CD4-positive, alpha-beta T cell treated with Interleukin-4 for 1 hour (primary cell): Measurements from ENCODE around the gene FIBIN.
"Not testable (repeated sequence)": the region's sequence is repeated elsewhere in the genome, so short reads cannot be mapped to it uniquely, and the experiment has no call there.

Experiments
- DNase-seq, 2 donors: peaks; one replicate each; pipeline ENCODE4 v3.0.0-alpha.2; 2020 to 2022

FIBIN gene

GRCh38 chr11:26983645-26984044 is 10.3 kb upstream of the FIBIN start:
- no peak for DNase-seq

- no peak for DNase-seq
Observed at GRCh38 chr11:26985470-26985869, 8.4 kb upstream of the FIBIN start.

GRCh38 chr11:26985943-26986342 is 8.0 kb upstream of the FIBIN start:
- DNase-seq, result no peak

- no peak for DNase-seq
Observed at GRCh38 chr11:26987272-26987671, 6.6 kb upstream of the FIBIN start.

GRCh38 chr11:26987731-26988130 is 6.2 kb upstream of the FIBIN start:
- DNase-seq, result no peak

GRCh38 chr11:26992031-26992541 is 1.8 kb upstream of the FIBIN start:
- no peak for DNase-seq

- DNase-seq, result no peak
Observed at GRCh38 chr11:26994631-26995095, 751 bp downstream of the FIBIN start.

- DNase-seq, result no peak
Observed at GRCh38 chr11:26995701-26996460, 2.0 kb downstream of the FIBIN start.

- no peak for DNase-seq
Observed at GRCh38 chr11:26997378-26997777, 3.5 kb downstream of the FIBIN start.

GRCh38 chr11:27001136-27001730 is 7.3 kb downstream of the FIBIN start:
- DNase-seq, result not testable (repeated sequence)

GRCh38 chr11:27002431-27002830 is 8.5 kb downstream of the FIBIN start:
- no peak for DNase-seq

- no peak for DNase-seq
Observed at GRCh38 chr11:27002838-27003237, 8.9 kb downstream of the FIBIN start.

- DNase-seq, result no peak
Observed at GRCh38 chr11:27004103-27004502, 10.2 kb downstream of the FIBIN start.

GRCh38 chr11:27008811-27009535 is 15.1 kb downstream of the FIBIN start:
- DNase-seq, result no peak

GRCh38 chr11:27011560-27012233 is 17.8 kb downstream of the FIBIN start:
- no peak for DNase-seq

GRCh38 chr11:27012234-27012921 is 18.5 kb downstream of the FIBIN start:
- DNase-seq, result no peak

GRCh38 chr11:27013781-27014361 is 20.0 kb downstream of the FIBIN start:
- DNase-seq, result no peak

- no peak for DNase-seq
Observed at GRCh38 chr11:27018902-27019529, 25.1 kb downstream of the FIBIN start.

GRCh38 chr11:27020751-27021150 is 26.8 kb downstream of the FIBIN start:
- no peak for DNase-seq

- no peak for DNase-seq
Observed at GRCh38 chr11:27022659-27023251, 28.8 kb downstream of the FIBIN start.

- DNase-seq, result no peak
Observed at GRCh38 chr11:27024865-27025264, 31.0 kb downstream of the FIBIN start.
